UCSD-AML1 (cell line): ENCODE data around the gene CRADD.

Experiments
- DNase-seq: peaks from one replicate; lab custom pipeline; 2025; ENCODE audit not compliant: unreplicated experiment; lab: John Stamatoyannopoulos, UW

Gene CRADD

DNA sequence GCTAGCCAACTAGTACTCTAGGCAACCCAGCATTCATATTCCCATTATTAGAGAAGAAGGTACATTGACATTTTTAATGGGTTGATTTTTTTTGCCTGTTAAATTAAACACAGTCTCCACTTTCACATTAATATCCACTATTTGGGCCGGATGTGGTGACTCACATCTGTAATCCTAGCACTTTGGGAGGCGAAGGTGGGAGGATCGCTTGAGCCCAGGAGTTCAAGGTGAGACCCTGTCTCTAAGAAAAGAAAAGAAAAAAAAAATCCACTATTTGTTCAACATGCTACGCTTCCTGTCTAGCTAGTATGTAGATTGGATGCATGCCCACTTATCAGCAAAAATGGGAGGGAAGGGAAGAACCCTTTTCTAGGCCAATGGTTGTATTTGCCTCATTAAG, 7.1 kb upstream of the CRADD start:
- DNase-seq, result no peak

DNA sequence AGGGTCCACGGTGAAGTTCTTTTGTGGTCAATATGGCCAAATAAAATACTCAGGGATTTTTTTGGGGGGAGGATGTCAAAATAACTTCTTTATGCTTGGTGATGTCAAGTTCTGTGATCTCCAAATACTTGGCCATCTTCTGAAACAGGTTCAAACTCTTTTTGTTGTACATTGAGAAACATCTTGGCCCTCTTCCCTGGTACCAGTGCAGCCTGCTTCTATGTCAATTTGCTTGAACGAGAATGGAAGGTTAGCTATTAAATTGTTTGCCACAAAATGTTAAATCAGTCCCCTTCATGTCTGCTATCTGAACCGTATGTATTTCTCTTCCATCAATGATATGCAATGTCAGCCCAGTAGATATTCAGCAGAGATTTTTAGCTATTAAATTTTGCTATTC, 6.1 kb upstream of the CRADD start:
- DNase-seq, result no peak

DNA sequence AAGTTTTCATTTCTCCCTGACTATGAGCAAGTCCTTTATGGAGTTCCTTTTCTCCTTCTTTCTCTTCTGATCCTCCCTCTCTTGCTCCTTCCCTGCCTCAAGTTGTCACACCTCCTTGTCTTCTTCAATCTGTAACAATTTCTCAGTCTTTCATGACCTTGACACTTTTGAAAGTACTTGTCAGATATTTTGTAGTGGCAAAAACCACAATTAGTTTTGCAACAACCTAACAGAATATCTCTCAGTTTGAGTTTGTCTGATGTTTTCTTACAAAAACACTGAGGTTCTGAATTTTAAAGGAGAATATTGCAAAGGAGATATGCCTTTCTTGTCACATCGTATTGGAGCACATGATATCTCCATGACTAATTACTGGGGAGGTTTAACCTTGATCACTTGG, 4.1 kb upstream of the CRADD start:
- no peak for DNase-seq

DNA sequence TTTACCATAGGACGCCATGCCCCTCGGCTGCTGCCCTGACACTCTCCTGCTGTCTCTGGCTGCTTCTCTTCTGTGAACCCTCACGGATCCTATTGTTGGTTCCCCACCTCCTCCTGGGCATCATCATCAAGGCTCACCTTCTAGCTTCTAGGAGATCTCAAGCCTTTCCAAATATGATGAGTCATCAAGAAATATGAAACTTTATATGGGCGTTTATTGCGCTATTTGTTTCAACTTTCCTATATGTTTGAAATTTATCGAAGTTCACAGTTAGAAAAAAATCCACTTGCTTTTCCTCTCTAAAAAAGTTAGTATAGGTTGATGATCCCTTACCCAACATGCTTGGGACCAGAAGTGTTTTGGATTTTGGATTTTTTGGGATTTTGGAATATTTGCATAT, 2.8 kb upstream of the CRADD start:
- no peak for DNase-seq

DNA sequence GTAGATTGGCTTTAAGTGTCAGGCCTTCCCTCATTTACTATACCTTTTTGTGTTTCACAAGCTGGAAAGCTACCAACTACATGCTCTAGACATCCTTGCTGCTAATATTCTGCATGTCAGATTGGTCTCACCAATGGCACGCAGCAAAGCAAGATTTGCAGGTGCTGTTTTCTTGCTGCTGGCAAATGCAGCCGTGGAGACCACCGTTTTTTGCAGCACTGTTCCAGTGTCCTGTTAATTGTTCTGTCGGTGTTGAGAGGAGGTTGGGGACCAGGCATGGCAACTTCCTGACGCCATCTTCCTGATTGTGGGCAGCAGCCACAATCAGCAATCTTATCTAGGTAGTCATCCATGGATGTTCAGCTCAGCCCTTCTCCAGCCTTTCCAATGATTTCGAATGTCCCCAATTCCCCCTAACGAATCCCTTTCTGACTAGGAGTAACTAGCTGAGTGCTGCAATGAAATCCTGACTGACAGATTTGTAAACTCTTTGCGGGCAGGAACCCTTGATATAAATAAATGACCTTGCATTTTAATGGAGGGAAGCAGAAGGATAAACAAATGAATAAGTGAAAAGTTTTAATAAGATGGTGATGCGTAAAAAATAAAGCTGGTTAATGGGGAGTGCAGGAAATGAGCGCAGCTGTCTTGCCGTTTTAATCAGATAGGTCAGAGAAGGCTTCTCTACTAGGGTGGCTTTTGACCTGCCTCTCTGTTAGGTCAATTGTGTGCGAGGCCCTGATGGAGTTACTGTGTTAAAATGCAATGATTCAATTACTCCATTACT, 574 bp upstream of the CRADD start:
- no peak for DNase-seq

DNA sequence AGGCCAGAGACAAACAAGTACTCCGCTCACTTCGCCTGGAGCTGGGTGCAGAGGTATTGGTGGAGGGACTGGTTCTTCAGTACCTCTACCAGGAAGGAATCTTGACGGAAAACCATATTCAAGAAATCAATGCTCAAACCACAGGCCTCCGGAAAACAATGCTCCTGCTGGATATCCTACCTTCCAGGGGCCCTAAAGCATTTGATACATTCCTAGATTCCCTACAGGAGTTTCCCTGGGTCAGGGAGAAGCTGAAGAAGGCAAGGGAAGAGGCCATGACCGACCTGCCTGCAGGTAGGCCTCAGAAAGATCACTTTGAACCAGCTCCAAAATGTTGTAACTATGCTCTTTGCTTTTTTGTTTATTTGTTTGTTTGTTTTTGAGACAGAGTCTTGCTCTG, 1.6 kb downstream of the CRADD start:
- no peak for DNase-seq

DNA sequence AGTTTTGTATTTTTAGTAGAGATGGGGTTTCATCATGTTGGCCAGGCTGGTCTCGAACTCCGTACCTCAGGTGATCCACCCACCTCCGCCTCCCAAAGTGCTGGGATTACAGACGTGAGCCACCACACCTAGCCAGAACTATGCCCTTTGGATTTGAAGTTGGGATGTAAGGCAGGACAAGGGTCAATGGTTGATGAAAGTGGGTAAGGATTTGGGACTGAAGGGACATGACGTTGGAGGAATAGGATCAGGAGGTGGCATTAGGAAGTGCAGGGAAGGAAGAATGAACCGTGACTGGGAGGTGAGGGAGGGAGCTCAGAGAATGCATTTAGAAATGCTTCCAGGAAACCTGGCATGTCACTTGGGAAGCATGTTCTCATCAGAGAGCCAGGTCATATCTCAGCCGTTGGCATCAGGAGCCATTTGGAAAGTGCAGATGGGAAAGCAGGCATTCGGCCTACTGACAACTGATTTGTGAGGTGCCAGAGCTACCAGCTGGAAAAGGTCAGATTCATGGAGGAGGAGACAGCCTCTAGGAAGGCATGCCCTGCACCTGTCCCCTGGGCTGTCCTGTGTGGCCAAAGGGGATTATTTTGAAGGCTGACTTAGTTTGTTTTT, 2.2 kb downstream of the CRADD start:
- DNase-seq, result no peak

DNA sequence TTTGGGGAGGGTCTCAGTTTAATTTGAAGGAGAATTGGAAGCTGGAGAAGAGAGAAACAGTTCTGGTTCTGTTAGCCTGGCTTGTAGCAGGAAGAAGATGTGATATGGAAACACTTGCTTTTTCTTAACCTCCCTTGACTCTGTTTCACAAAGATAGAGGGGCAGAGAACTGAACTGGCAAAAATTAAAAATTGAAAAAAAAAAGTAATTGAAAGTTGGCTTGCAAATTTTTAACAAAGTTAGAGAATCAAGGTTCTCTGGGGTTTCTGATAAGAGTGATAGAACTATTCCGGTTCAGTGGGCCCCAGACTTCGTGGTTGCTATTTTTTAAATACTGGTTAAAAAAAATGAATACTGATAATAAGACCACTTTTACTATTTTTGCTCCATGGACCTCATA, 2.8 kb downstream of the CRADD start:
- no peak for DNase-seq

DNA sequence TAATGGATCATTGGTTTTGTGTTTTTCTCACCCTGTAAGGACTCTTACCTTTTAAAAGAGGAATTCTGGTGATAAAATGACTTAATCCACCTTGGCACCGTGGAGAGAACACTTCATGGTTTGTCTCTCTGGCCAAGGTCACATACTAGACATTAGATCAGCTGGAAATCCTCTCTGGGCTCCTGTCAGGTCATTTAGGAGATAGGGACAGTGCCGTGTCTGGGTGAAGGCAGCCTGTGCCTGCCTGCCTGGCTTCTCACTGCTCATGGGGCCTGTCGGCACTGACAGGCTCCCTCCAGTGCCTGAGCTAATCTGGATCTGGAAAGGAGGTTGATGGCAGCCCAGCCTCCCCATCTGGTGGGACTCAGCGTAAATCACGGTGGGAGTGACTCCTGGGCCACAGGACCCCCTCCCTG, 5.7 kb downstream of the CRADD start:
- DNase-seq, result no peak

DNA sequence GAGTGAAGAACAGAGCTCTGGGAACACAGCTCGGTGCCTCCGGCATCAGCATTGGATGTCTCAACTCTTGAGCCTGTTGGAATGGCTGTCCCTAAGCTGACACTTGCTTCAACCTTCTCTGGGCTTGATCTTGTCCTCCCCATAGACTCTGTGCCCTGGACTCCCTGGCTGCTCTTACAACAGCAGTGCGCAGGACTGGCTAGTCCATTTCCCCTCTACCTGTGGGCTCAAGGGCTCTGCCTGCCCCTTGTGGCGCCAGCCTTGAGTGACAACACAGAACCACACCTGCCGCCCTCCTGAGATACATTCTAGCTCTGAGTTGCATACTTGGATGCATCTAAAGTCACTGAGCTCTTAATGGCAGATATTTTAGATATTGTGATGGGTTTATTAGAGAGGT, 6.2 kb downstream of the CRADD start:
- DNase-seq, result no peak

DNA sequence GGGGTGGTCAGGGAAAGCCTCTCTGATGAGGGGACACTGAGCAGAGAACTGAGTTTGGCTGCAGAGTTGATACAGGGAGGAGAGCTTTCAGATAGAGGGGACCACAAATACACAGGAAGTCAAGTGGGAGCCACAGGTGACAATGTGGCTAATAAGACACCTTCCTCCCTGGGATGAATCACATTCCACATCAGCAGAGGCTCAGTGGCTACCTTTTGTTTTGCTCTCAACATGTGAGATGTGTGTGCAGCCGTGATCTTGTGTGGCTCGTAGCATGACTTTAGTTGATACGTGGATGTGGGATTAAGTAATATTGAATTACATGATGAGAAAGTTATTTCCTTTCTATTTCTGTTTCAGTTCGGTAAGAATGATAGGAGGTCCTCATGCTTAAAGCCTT, 7.5 kb downstream of the CRADD start:
- DNase-seq, result no peak

DNA sequence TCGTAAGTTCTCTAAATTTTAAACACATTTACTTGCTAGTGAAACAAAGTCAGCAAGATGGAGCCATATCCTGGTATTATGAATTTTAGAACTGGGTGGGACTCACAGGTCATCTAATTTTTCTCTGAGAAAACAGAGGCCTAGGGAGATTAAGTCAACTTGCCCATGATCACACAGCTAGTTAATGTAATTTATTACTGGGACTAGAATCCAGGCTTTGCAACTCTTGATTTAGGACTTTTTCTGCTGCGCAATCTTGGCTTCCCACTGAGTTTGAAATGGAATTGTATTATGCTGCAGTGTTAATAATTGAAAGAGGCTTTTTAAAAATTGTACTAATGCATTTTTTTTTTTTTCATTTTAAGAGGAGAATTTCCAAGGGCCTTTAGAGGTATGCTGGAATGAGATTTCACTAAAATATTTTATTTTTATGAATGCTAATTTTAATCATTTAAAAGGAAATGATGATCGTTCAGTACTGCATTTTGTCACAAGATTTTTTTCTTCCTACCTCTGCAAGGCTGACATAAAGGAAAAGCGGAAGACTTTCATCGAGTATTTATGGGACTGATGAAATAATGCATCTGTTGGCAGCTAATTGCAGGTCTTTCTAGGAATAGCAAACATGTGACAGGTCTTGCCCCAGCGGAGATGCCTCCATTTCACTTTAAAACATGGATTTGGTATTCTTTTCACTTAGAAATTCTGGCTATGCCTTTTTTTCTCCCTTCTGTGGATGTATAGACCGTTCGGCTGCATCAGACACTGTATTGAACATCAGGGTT, 9.6 kb downstream of the CRADD start:
- no peak for DNase-seq

DNA sequence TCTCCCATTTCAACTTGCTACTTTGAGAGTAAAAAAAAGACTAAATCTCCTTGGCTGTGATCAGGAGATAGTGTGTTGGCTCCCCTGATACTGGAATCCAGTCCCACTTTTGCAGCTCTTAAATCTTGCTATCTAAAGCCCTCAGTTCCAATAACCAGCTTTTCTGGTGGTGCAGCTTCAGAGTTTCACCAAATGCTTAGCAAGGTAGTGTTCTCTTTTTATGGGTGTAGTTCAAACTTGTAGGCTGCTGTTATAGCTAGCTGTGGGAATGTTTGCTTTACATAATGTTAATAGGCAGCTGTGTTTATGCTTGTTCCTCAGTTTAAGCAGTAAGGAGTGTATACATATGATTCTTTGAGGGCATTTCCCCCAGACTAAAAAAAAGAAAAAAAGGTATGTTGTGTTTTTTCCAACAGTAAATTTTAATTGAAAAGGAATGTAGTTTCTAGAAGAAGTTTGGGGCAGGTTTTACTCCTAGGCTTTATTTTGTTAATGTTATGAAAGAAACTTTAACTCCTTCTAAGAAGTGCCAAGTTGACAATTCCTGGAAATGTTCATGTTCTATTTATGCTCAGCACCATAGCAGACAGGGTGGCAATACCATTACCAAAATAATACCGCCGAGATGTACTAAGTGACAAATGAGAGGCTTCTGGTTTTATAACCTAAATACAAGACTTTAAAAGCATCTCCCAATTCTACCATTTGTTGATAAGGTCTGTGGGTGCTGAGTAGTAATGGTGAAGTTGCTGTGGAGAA, 12.1 kb downstream of the CRADD start:
- no peak for DNase-seq

DNA sequence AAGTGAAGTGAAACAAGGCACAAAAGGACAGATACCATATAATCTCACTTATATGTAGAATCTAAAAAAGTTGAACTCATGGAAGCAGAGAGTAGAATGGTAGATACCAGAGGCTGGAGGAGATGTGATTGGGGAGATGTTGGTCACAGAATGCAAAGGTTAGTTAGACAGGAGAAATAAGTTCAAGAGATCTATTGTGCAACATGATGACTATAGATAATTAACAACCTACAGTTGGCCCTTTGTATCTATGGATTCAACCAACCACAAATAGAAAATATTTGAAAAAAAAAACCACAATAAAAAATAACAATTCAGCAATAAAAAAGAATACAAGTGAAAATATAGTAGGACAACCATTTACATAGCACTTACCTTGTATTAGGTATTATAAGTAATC, 19.3 kb downstream of the CRADD start:
- DNase-seq, result no peak

DNA sequence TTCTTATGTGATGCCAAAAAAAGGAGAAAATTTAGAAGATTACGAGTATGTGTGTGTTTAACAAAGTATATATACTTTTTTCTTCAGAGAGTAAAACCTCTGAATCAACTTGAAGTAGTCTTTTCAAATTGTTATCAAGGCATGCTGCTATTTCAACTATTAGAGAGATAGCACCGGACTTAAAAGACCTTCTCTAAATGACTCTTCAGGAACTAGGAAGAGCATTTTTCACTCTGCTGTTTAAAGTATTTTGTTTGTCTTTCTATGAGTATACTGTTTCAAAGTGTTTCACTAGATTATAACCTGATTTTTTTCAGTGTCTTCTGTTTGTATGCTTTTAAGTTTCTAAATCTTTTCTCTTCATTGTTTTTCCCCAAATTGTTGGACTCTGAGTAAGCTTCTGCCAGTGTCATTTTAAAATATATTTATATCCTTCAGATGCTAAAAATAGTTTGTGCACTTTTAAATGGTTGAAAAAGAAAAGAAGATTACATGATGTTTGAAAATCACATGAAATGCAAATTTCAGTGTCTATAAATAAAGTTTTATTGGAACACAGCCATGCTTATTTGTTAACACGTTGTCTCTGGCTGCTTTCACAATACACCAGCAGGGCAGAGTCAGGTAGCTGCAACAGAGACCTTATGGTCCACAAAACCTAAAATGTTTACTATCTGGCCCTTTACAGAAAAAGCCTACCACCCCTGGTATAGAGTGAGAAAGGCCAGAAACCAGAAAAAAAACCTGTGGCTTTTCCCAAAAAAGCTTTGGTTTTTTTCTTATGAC, 21.3 kb downstream of the CRADD start:
- DNase-seq, result no peak

DNA sequence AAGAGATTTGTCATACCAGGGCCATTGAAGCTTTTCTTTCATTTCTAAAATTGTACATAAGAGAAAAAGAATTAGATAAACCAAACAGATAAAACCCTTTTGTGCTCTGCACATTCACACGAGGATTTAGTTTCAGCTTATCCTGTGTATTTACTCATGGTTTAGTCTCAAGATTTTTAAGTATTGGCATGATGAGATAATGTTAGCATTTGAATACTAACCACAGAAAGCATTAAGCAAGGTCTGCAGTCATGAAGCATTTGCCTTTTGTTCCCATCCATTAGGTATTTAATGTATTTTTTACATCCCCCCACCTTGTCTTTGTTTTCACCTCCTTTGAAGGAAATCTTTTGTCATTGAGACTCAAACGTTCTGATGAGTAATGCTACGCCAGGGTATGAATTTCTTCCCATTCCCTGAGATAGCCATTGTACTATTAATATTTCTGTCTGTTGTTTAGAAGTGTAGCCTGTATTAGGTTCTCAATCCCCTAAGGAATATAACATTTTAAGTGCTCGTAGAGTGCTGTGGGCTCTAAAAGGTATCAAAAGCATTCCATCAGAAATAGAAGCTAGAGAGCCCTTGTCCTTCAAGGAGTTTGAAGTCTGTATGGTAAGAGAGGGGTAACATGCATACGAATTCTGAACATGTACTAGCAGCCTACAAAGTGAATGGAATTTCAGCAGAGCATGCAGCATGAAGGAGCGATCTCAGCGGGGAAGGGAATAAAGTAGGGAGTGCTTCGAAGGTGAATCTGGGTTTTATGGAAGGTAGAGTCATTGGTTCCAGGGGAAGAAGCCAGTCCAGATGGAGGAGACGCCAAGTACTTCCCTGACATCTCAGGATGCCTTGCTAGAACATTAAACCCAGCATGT, 22.3 kb downstream of the CRADD start:
- no peak for DNase-seq

DNA sequence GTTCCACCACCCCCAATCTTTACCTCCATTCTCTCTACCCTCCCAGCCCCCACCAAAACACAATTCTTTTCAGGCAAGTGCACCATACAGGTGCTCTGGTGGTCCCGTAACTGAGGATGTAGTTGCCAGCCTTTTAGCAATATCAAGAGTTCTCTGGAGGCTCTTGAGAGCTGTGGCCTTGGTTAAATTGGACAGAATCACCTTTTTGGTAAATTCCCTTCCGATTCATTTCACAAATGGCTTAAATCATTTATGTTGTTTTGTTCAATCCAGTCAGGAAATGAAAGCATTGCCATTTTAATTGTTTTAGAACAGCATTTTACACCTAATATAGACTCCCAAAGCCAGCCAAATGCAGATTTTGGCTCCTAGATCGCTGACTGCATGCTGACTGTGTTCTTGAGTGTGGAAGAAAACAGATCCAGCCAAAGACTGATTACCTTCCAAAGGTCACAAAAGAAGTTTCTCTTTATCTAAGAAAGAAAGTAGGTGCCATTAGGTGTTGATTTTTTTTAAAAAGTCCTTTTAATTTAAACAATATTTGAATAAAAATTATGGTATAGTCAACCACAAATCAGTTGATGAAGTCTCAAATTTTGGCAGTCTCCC, 25.6 kb downstream of the CRADD start:
- DNase-seq, result no peak

DNA sequence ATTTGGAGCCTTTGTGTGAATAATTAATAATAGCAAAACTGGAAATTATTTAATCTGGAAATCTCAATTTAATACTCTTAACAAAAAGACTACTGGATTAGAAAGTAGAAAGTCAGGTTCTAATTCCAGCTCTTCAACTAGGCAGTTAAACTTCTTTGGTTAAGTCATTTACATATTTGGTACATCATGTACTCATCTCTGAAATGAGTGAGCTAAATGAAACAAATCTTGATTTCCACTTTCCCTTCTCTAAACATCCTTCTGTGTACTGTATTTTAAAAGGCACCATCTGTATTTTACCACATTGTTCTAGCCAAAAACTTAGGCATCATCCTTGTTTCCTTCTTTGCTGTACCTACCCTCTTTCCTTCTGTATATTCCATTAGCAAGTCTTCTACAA, 26.9 kb downstream of the CRADD start:
- DNase-seq, result no peak

DNA sequence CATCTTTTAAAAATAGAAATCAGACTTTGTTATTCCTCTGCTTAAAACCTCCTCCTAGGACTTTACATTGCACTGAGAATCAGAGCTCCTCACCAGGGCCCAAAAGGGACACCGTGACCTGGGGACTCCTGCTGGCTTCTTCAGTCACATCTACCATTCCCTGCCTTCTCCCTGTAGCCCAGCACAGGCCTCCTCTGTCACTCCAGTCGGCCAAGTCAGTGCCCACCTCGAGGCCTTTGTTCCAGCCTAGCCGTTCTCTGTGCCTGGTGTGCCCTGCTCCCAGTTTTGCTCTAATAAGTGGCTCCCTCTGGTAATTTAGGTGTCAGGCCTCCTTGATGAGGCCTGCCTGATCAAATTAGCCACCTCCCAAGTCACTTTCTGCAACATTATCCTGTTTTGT, 27.4 kb downstream of the CRADD start:
- DNase-seq, result no peak
